HepG2 (cell line): ENCODE data around the gene GALNT9. TPM values are rescaled to one million over a fixed set of nuclear protein-coding genes. Genes with fewer than 3 reads are reported as not detected.

Source experiments
- ATAC-seq: fragments of 200-7000 bp; cut with Tn5 transposase; 3 replicates; pipeline ENCODE4 v1.9.1; 2020; ENCODE audit warnings: mild to moderate bottlenecking, moderate library complexity
- BruUV-seq: library from RNA; stranded (reverse); fragments of 400-500 nt; replicated peaks from 2 replicates; lab custom pipeline; 2021; lab: Mats Ljungman, UMichigan
- CTCF ChIA-PET: fragments of 300-600 bp; formaldehyde crosslinking; extraction: SDS; loops from one replicate; lab custom pipeline; 2021; ENCODE audit warnings: low total read pairs, inconsistent platforms, low intra/inter-chr PET ratio; lab: Yijun Ruan, JAX
- POLR2A ChIA-PET: fragments of 350-600 bp; sonication (Branson Sonifier 250); formaldehyde crosslinking; loops from one replicate; lab custom pipeline; 2020; ENCODE audit warnings: antibody characterized with exemption, inconsistent platforms; lab: Yijun Ruan, JAX
- DNase-seq: peaks from one replicate; pipeline ENCODE4 v3.0.0-alpha.2; 2015; ENCODE audit warnings: low spot score
- FAIRE-seq: peaks from 3 replicates; lab custom pipeline; 2011; peaks lifted over from hg19 to GRCh38; lab: Jason Lieb, UNC
- H2AFZ ChIP-seq: one replicate; pipeline ENCODE4 v1.6.1; 2011; ENCODE audit warnings: low read length, inconsistent platforms
- H3K27ac ChIP-seq: fragments of 300-600 bp; 3 replicates; pipeline ENCODE4 v1.8.0; 2011; ENCODE audit warnings: mixed run types, mild to moderate bottlenecking, mixed read lengths, low read length, inconsistent platforms; ENCODE audit not compliant: insufficient read depth; ENCODE audit errors: extremely low read length
- H3K27me3 ChIP-seq, 2 experiments: fragments of 200-600 bp in 1 of 2; 2 replicates in 1 of 2; 3 replicates in 1 of 2; pipeline versions ENCODE4 v1.6.0 to v1.8.0; 2011; ENCODE audit warnings: low read length in 2 of 2, mild to moderate bottlenecking in 2 of 2, moderate library complexity in 2 of 2, inconsistent platforms in 1 of 2; ENCODE audit not compliant: insufficient read depth in 2 of 2, control insufficient read depth in 1 of 2
- H3K36me3 ChIP-seq, 2 experiments: fragments of 200-600 bp in 1 of 2; replicated peaks in 1 of 2; 2 replicates in 1 of 2; 3 replicates in 1 of 2; pipeline versions ENCODE4 v1.5.1 to v1.8.0; 2011; ENCODE audit warnings: low read length in 2 of 2, inconsistent platforms in 1 of 2; ENCODE audit not compliant: insufficient read depth in 2 of 2, control insufficient read depth in 1 of 2
- H3K4me1 ChIP-seq: 2 replicates; pipeline ENCODE4 v1.5.1; 2012; ENCODE audit warnings: low read length, inconsistent platforms; ENCODE audit not compliant: insufficient read depth
- H3K4me2 ChIP-seq: 2 replicates; pipeline ENCODE4 v1.6.0; 2011; ENCODE audit warnings: low read depth, low read length, inconsistent platforms
- H3K4me3 ChIP-seq, 3 experiments: fragments of 200-600 bp in 1 of 3; sonication (generic), shearing (Covaris generic) in 1 of 3; replicated peaks in 1 of 3; 2 replicates each; pipeline ENCODE4 v1.5.1; 2011 to 2016; ENCODE audit warnings: low read length in 3 of 3, inconsistent platforms in 2 of 3, low read depth in 2 of 3, mild to moderate bottlenecking in 2 of 3, control low read depth in 1 of 3, mixed read lengths in 1 of 3; ENCODE audit not compliant: insufficient read depth in 1 of 3
- H3K79me2 ChIP-seq: one replicate; pipeline ENCODE4 v1.6.1; 2011; ENCODE audit warnings: low read length, inconsistent platforms; ENCODE audit not compliant: insufficient read depth
- H3K9ac ChIP-seq: 2 replicates; pipeline ENCODE4 v1.6.0; 2011; ENCODE audit warnings: mild to moderate bottlenecking, low read depth, low read length, inconsistent platforms; ENCODE audit not compliant: insufficient read depth
- H3K9me3 ChIP-seq: 2 replicates; pipeline ENCODE4 v1.5.1; 2012; ENCODE audit warnings: mild to moderate bottlenecking, low read length
- H4K20me1 ChIP-seq: 2 replicates; pipeline ENCODE4 v1.6.0; 2011; ENCODE audit warnings: inconsistent platforms, mild to moderate bottlenecking, low read length, moderate library complexity; ENCODE audit not compliant: insufficient read depth
- CENPX ChIP-seq: sonication (generic); formaldehyde crosslinking; IDR thresholded peaks from 2 replicates; pipeline ENCODE4 v1.9.0; 2021; ENCODE audit warnings: mild to moderate bottlenecking, missing genetic modification reagents, moderate library complexity
- FOSL2 ChIP-seq: sonication (generic); formaldehyde crosslinking; IDR thresholded peaks from 2 replicates; pipeline ENCODE4 v1.4.0; 2020; ENCODE audit warnings: missing genetic modification reagents
- PRMT3 ChIP-seq: sonication (generic); formaldehyde crosslinking; IDR thresholded peaks from 2 replicates; pipeline ENCODE4 v1.8.1; 2022; ENCODE audit warnings: low read depth, mild to moderate bottlenecking, moderate library complexity, missing genetic modification reagents, borderline replicate concordance
- RXRA ChIP-seq: sonication (generic); formaldehyde crosslinking; IDR thresholded peaks from 2 replicates; pipeline ENCODE4 v1.5.1; 2020; ENCODE audit warnings: missing genetic modification reagents
- ZNF180 ChIP-seq: sonication (generic); formaldehyde crosslinking; IDR thresholded peaks from 2 replicates; pipeline ENCODE4 v1.4.0; 2020; ENCODE audit warnings: low read depth, missing genetic modification reagents, borderline replicate concordance
- ZNF530 ChIP-seq: sonication (generic); formaldehyde crosslinking; IDR thresholded peaks from 2 replicates; pipeline ENCODE4 v1.5.0; 2020; ENCODE audit warnings: low read depth, mild to moderate bottlenecking, missing genetic modification reagents
- ZNF678 ChIP-seq: sonication (generic); formaldehyde crosslinking; IDR thresholded peaks from 2 replicates; pipeline ENCODE4 v1.4.0; 2020; ENCODE audit warnings: mild to moderate bottlenecking, missing genetic modification reagents
- ZNF780A ChIP-seq: sonication (generic); formaldehyde crosslinking; IDR thresholded peaks from 2 replicates; pipeline ENCODE4 v1.8.0; 2022; ENCODE audit warnings: mild to moderate bottlenecking, missing genetic modification reagents, moderate library complexity
- WGBS: methylation state at CpG from one replicate; pipeline ENCODE4 v1.1.6; 2017; ENCODE audit warnings: low lambda C conversion rate; 5-methylcytosine and 5-hydroxymethylcytosine counted together
- in situ Hi-C: cut with HindIII; loops from 2 replicates; pipeline ENCODE4 v1.10.0; 2017; ENCODE audit warnings: low pct_unique_long_range_greater_than_20kb; ENCODE audit not compliant: extremely low pct_ligation_motif_present
- intact Hi-C: fragments of 100-400 bp; cut with micrococcal nuclease; formaldehyde crosslinking; loops from one replicate; pipeline ENCODE4 v1.10.0; 2022; ENCODE audit not compliant: unreplicated experiment
- polyA plus RNA-seq, 8 experiments: library from polyadenylated mRNA; depleted of rRNA in 3 of 8; stranded (reverse) in 7 of 8; unstranded in 1 of 8; fragments of >200 nt; fragmentation: Illumina TruSeq in 4 of 8; extraction: Trizol in 4 of 8; gene quantifications; 2 replicates each; pipeline versions ENCODE4 v1.2.1 to v1.2.3, GENCODE V29; 2011 to 2016; ENCODE audit warnings: low read depth in 4 of 8, missing spikeins in 1 of 8, mixed read lengths in 1 of 8; ENCODE audit not compliant: insufficient read depth in 1 of 8
- total RNA-seq, 5 experiments: library from RNA; depleted of rRNA; stranded (reverse); fragments of >200 nt; fragmentation: Illumina TruSeq; extraction: Trizol; gene quantifications; 2 replicates each; pipeline ENCODE4 v1.2.3, GENCODE V29; 2016; ENCODE audit warnings: low read depth in 1 of 5
- TF ChIP-seq, protein P1 (sequence below): conservative IDR thresholded peaks from 2 replicates; pipeline ENCODE4 v1.6.1; 2018; ENCODE audit warnings: missing genetic modification reagents
- TF ChIP-seq, protein P2 (sequence below): sonication (generic); formaldehyde crosslinking; IDR thresholded peaks from 2 replicates; pipeline ENCODE4 v1.4.0; 2020; ENCODE audit warnings: missing genetic modification reagents
- TF ChIP-seq, protein P3 (sequence below): sonication (generic); formaldehyde crosslinking; IDR thresholded peaks from 2 replicates; pipeline ENCODE4 v1.5.1; 2020; ENCODE audit warnings: mild to moderate bottlenecking, missing genetic modification reagents, borderline replicate concordance

GALNT9 gene
- total and polyA plus RNA-seq, 2 of the 13 experiments (the other 11 are each of a cell fraction or from before 2014, with no cell fraction given), result 0.04 TPM; not detected in 1

DNA sequence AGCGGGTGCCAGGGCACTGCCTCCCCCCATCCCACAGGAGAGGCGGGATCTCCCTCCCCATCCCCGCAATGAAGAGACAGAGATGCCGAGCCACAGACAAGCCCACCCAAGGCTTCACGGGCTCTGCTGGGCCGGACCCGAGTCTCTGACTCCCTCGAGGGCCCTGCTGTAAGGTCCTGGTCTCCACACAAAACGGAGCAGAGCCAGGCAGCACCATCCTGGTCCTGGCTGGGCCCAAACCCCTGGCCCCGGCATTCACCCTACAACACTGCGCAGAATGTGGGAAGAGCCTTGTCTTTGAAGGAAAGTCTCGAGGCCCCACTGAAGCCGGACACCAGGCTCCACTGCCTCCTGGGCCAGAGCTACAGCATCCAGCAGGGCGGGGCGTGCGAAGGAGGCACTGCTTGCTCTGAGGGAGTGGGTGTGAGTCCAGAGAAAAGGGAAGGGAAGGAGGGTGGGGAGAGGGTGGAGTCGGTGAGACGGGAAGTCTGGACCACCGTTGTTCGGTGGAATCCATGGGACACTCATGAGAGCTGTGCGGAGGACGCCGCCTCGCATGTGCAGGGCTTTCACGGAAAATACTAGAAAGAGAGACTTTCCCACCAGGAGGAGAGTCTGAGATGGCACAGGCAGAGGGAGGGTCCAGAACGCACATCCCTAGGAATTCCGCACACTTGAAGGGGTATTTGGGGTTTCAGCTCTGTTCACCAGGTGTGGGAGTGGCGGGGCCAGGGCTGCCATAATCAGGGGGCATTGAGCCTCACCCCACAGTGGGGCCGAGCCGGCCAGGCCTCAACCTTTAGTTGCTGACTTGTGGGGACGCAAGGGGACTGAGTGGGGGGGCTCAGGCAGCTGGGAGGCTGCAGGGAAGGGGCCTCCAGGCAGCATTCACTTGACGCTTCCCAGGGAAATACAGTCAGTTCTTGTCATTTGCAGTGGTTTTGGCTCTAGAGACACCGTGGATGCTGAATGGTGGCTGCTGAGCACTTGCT, 36.8 kb downstream of the GALNT9 start:
- no TSS peak for BruUV-seq
- intact Hi-C loops (no loop called here), in situ Hi-C loops (no loop called here)
- Histone ChIP-seq H4K20me1 (no peaks in the 10 kb centered on the region), H3K9ac (no peak overlapping the region), H3K4me3 (no peak overlapping the region), H3K27ac (no peak overlapping the region), H3K4me1 (no peaks in the 10 kb centered on the region), H3K79me2 (no peaks in the 10 kb centered on the region), H2AFZ (no peak overlapping the region), H3K27me3 (peaks cover 1 to 77% of the 10 kb centered on the region in 2 experiments; a peak in 4 of 5 replicates), H3K4me2 (no peak overlapping the region), H3K9me3 (no peaks in the 10 kb centered on the region), H3K36me3 (no peaks in the 10 kb centered on the region)
- no peak for ATAC-seq
- ChIA-PET POLR2A (no interaction called here), CTCF (no interaction called here)
- no peak for FAIRE-seq
- 46% methylated on average over 17 of the region's 33 CpGs for WGBS
- no peak for TF ChIP-seq FOSL2 (CRISPR knock-in tag)
- TF ChIP-seq, protein P1, sequence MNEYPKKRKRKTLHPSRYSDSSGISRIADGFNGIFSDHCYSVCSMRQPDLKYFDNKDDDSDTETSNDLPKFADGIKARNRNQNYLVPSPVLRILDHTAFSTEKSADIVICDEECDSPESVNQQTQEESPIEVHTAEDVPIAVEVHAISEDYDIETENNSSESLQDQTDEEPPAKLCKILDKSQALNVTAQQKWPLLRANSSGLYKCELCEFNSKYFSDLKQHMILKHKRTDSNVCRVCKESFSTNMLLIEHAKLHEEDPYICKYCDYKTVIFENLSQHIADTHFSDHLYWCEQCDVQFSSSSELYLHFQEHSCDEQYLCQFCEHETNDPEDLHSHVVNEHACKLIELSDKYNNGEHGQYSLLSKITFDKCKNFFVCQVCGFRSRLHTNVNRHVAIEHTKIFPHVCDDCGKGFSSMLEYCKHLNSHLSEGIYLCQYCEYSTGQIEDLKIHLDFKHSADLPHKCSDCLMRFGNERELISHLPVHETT (CRISPR knock-in tag), result no peak
- TF ChIP-seq ZNF180 (CRISPR knock-in tag), result no peak
- TF ChIP-seq RXRA (CRISPR knock-in tag), result no peak
- no peak for TF ChIP-seq ZNF530
- no peak for TF ChIP-seq ZNF678 (CRISPR knock-in tag)
- no peak for TF ChIP-seq PRMT3 (CRISPR knock-in tag)
- TF ChIP-seq, protein P2, sequence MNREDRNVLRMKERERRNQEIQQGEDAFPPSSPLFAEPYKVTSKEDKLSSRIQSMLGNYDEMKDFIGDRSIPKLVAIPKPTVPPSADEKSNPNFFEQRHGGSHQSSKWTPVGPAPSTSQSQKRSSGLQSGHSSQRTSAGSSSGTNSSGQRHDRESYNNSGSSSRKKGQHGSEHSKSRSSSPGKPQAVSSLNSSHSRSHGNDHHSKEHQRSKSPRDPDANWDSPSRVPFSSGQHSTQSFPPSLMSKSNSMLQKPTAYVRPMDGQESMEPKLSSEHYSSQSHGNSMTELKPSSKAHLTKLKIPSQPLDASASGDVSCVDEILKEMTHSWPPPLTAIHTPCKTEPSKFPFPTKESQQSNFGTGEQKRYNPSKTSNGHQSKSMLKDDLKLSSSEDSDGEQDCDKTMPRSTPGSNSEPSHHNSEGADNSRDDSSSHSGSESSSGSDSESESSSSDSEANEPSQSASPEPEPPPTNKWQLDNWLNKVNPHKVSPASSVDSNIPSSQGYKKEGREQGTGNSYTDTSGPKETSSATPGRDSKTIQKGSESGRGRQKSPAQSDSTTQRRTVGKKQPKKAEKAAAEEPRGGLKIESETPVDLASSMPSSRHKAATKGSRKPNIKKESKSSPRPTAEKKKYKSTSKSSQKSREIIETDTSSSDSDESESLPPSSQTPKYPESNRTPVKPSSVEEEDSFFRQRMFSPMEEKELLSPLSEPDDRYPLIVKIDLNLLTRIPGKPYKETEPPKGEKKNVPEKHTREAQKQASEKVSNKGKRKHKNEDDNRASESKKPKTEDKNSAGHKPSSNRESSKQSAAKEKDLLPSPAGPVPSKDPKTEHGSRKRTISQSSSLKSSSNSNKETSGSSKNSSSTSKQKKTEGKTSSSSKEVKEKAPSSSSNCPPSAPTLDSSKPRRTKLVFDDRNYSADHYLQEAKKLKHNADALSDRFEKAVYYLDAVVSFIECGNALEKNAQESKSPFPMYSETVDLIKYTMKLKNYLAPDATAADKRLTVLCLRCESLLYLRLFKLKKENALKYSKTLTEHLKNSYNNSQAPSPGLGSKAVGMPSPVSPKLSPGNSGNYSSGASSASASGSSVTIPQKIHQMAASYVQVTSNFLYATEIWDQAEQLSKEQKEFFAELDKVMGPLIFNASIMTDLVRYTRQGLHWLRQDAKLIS (CRISPR knock-in tag), result no peak
- TF ChIP-seq CENPX (CRISPR knock-in tag), result no peak
- no peak for TF ChIP-seq ZNF780A
- TF ChIP-seq, protein P3, sequence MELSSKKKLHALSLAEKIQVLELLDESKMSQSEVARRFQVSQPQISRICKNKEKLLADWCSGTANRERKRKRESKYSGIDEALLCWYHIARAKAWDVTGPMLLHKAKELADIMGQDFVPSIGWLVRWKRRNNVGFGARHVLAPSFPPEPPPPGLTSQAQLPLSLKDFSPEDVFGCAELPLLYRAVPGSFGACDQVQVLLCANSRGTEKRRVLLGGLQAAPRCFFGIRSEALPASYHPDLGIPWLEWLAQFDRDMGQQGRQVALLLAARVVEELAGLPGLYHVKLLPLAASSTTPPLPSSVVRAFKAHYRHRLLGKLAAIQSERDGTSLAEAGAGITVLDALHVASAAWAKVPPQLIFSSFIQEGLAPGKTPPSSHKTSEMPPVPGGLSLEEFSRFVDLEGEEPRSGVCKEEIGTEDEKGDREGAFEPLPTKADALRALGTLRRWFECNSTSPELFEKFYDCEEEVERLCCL (CRISPR knock-in tag), result no peak
- no peak for DNase-seq
